Fibroblast of skin of scalp (primary cell): ENCODE data around the gene EXOSC3.

Experiments
- DNase-seq: peaks from one replicate; pipeline ENCODE4 v3.0.0-alpha.2; 2013

Gene EXOSC3

GRCh38 chr9:37732086-37732741, 52.6 kb downstream of the EXOSC3 start:
- no peak for DNase-seq

- DNase-seq: no peak
These were observed 54.0 kb downstream of the EXOSC3 start for GRCh38 chr9:37730839-37731238.

DNA sequence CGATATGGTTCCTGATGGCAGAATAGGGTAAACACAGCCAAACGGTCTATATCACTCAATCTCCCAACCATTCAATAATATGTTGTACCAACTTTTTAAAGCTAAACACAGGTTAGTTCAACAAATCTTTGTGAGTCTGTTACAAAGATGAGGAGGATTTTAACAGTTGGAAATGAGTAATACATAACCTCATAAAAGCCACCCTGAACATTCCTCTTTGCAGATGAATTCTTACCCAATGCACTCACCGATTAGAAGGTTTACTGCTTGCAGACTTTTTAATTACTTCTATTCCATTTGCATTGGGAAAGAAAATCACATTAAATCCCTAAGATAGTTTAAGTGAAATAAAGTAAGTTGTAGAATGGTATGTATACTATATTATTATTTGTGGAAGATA, 54.6 kb downstream of the EXOSC3 start:
- no peak for DNase-seq
